A673 (cell line): Measurements from ENCODE around the gene CLN6. TPM values are rescaled to one million over a fixed set of nuclear protein-coding genes. Genes with fewer than 3 reads are reported as not detected.

Experiments used
- BruUV-seq: library from RNA; stranded (reverse); fragments of 400-500 nt; replicated peaks from 2 replicates; lab custom pipeline; 2021; lab: Mats Ljungman, UMichigan
- CTCF ChIA-PET: fragments of 300-600 bp; sonication (Branson Sonifier 250); formaldehyde crosslinking; loops from one replicate; lab custom pipeline; 2022; ENCODE audit warnings: antibody characterized with exemption; lab: Charles Lee
- POLR2A ChIA-PET: fragments of 300-600 bp; sonication (Branson Sonifier 250); formaldehyde crosslinking; loops from one replicate; lab custom pipeline; 2022; ENCODE audit warnings: antibody characterized with exemption; ENCODE audit not compliant: low non-redundant PET; lab: Charles Lee
- DNase-seq: peaks from one replicate; pipeline ENCODE4 v3.0.0-alpha.2; 2015; ENCODE audit warnings: low spot score
- H3K27ac ChIP-seq: fragments of 200-600 bp; sonication (generic); 2 replicates; pipeline ENCODE4 v1.5.1; 2016; ENCODE audit warnings: mixed run types, low read depth, mild to moderate bottlenecking, mixed read lengths, antibody characterized with exemption, low read length; ENCODE audit not compliant: poor library complexity, severe bottlenecking
- H3K27me3 ChIP-seq: fragments of 200-600 bp; sonication (generic); replicated peaks from 2 replicates; pipeline ENCODE4 v1.6.1; 2017; ENCODE audit warnings: mixed run types, low read depth, mild to moderate bottlenecking, mixed read lengths, antibody characterized with exemption, low read length; ENCODE audit not compliant: insufficient read depth, poor library complexity
- H3K36me3 ChIP-seq: fragments of 200-600 bp; sonication (generic); 2 replicates; pipeline ENCODE4 v1.6.1; 2016; ENCODE audit warnings: mixed run types, mild to moderate bottlenecking, mixed read lengths, antibody characterized with exemption, low read length; ENCODE audit not compliant: insufficient read depth, poor library complexity, severe bottlenecking
- H3K4me1 ChIP-seq: fragments of 200-600 bp; sonication (generic); 2 replicates; pipeline ENCODE4 v1.6.1; 2017; ENCODE audit warnings: mixed run types, mild to moderate bottlenecking, mixed read lengths, antibody characterized with exemption, low read length; ENCODE audit not compliant: insufficient read depth, poor library complexity, severe bottlenecking
- H3K4me3 ChIP-seq: fragments of 200-600 bp; sonication (generic); 2 replicates; pipeline ENCODE4 v1.5.1; 2016; ENCODE audit warnings: low read depth, mixed run types, mild to moderate bottlenecking, mixed read lengths, low read length; ENCODE audit not compliant: poor library complexity, severe bottlenecking
- H3K9me3 ChIP-seq: fragments of 200-600 bp; sonication (generic); 2 replicates; pipeline ENCODE4 v1.6.1; 2016; ENCODE audit warnings: mixed run types, low read depth, mild to moderate bottlenecking, mixed read lengths, antibody characterized with exemption, low read length; ENCODE audit not compliant: poor library complexity, severe bottlenecking
- EZH2 ChIP-seq: fragments of 200-600 bp; sonication (generic); IDR thresholded peaks from 2 replicates; pipeline ENCODE4 v1.6.1; 2017; ENCODE audit warnings: borderline replicate concordance, low read depth, mild to moderate bottlenecking, mixed read lengths, antibody characterized with exemption, low read length; ENCODE audit not compliant: poor library complexity, severe bottlenecking
- intact Hi-C: fragments of 100-400 bp; cut with micrococcal nuclease; formaldehyde crosslinking; loops from one replicate; pipeline ENCODE4 v1.10.0; 2022; ENCODE audit not compliant: unreplicated experiment
- total RNA-seq: library from RNA; stranded (reverse); gene quantifications from 2 replicates; pipeline ENCODE4 v1.2.3, GENCODE V29; 2021
- TF ChIP-seq, protein P1 (sequence below): fragments of 300-800, 200-600 bp; sonication (generic); conservative IDR thresholded peaks from 2 replicates; pipeline ENCODE4 v1.5.1; 2017; ENCODE audit warnings: low read depth, mild to moderate bottlenecking, antibody characterized with exemption, low read length, moderate library complexity, mixed read lengths

CLN6 gene
- total RNA-seq, 1 experiment from 2014 or later: 84.7 TPM

- POLR2A ChIA-PET: no interaction called here
- H3K4me1 ChIP-seq: peaks cover 17% of the 10 kb centered on the region
- CTCF ChIA-PET: interaction anchor here (0.5 to 1.0 kb wide), 2 partner anchors 31 to 397 kb away, joined by 3 to 7 read pairs; no protein-coding TSS in a partner anchor
- H3K36me3 ChIP-seq: no peaks in the 10 kb centered on the region
- DNase-seq: no peak
- no peaks in the 10 kb centered on the region for H3K9me3 ChIP-seq
- TF ChIP-seq, protein P1, sequence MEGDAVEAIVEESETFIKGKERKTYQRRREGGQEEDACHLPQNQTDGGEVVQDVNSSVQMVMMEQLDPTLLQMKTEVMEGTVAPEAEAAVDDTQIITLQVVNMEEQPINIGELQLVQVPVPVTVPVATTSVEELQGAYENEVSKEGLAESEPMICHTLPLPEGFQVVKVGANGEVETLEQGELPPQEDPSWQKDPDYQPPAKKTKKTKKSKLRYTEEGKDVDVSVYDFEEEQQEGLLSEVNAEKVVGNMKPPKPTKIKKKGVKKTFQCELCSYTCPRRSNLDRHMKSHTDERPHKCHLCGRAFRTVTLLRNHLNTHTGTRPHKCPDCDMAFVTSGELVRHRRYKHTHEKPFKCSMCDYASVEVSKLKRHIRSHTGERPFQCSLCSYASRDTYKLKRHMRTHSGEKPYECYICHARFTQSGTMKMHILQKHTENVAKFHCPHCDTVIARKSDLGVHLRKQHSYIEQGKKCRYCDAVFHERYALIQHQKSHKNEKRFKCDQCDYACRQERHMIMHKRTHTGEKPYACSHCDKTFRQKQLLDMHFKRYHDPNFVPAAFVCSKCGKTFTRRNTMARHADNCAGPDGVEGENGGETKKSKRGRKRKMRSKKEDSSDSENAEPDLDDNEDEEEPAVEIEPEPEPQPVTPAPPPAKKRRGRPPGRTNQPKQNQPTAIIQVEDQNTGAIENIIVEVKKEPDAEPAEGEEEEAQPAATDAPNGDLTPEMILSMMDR: no peak
- TF ChIP-seq EZH2: no peak
- H3K27me3 ChIP-seq: no peaks in the 10 kb centered on the region
- H3K27ac ChIP-seq: no peak overlapping the region
- no peak overlapping the region for H3K4me3 ChIP-seq
- intact Hi-C loops: no loop called here
- no TSS peak for BruUV-seq
Observed at GRCh38 chr15:68275165-68275746, 45.7 kb upstream of the CLN6 start.

DNA sequence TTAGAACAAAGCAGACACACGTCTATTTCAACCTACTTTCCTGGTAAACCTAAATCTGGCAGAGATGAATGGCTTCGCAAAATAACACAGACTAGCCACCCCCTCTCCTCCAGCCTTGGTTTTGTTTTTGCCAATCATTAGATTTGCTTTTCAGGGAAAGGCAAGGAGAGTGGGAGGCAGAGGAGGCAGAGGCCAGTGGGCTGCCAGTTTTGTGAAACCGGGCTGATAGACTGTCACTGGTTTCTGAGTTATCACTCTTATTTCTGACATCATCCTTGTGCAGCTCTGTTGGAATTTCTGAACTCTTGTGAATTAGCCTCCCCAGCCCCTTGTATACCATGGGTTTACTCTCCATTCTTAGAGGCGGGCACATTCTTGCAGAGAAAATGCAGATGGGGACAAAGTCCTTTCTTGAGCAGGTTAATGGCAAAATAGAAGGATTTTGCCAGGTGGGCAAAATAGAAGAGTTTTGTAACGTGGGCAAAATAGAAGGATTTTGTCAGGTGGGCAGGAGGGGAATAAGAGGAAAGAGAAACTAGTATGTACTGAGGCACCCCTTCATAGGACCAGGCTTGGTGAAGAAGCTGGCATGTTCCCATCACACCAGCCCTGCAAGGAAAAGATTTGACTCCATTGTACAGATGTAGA, 44.8 kb upstream of the CLN6 start:
- no peak overlapping the region for H3K27ac ChIP-seq
- ChIA-PET CTCF (interaction anchor here (1.0 kb wide), 1 partner anchor 32 kb away, joined by 3 read pairs; no protein-coding TSS in a partner anchor), POLR2A (no interaction called here)
- no peak for TF ChIP-seq EZH2
- TF ChIP-seq, protein P1: no peak
- no peak for DNase-seq
- no peaks in the 10 kb centered on the region for H3K9me3 ChIP-seq
- no TSS peak for BruUV-seq
- H3K36me3 ChIP-seq: no peaks in the 10 kb centered on the region
- no peaks in the 10 kb centered on the region for H3K27me3 ChIP-seq
- no peak overlapping the region for H3K4me3 ChIP-seq
- peaks cover 8% of the 10 kb centered on the region for H3K4me1 ChIP-seq
- intact Hi-C loops: no loop called here

DNA sequence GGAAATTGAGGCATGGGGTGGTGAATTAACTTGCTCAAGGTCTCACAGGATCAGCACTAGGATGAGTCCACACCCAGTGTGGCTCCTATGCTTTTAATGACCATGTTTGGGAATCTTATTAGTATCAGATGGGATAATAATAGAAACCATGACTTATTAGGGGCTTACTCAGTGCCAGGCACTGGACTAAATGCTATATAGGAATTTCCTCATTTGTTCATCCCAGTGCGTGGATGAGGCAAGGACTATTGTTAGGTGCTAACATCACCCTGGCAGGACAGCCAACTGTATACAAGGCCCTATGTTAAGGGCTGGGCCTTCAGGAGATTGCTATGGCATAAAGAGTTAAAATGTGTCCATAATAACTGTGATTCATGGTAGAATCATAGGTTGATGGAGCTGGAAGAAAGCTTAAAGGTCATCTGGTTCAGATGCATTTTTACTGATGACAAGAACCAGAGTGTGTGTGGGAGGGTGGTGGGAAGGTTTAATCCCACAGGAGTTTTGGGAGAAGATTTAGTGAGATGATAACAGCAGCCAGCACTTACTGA, 43.3 kb upstream of the CLN6 start:
- H3K27me3 ChIP-seq: no peaks in the 10 kb centered on the region
- ChIA-PET CTCF (no interaction called here), POLR2A (no interaction called here)
- H3K4me1 ChIP-seq: peaks cover 7% of the 10 kb centered on the region
- H3K27ac ChIP-seq: no peak overlapping the region
- TF ChIP-seq EZH2: no peak
- TF ChIP-seq, protein P1: no peak
- H3K4me3 ChIP-seq: no peak overlapping the region
- DNase-seq: no peak
- intact Hi-C loops: no loop called here
- no peaks in the 10 kb centered on the region for H3K36me3 ChIP-seq
- H3K9me3 ChIP-seq: no peaks in the 10 kb centered on the region
- BruUV-seq: no TSS peak
